ENCODE results near the gene SPACDR.

Gene SPACDR

GRCh38 chr7:100406767-100407166 lies 57.3 kb downstream of the SPACDR start:
- DNase-seq (ENCODE audit: extremely low spot score) = no peak
- no peak for TF ChIP-seq CTCF (IDR thresholded peaks at IDR 0.05; ENCODE audit: control extremely low read depth, extremely low read depth, low read depth, missing control alignments)
- ChIA-PET CTCF (interaction anchor here (0.6 to 4.1 kb wide), 29 partner anchors 8 to 282 kb away, joined by 3 to 44 read pairs (median 8); partner anchors contain the start of genes GPC2 and STAG3), POLR2A (no interaction called here)

Data from GM10248 (cell line).